Measurements from ENCODE around the gene CLIP2. TPM values are rescaled to one million over a fixed set of nuclear protein-coding genes. Genes with fewer than 3 reads are reported as not detected.
A peak's percentile ranks its signal among the peaks of the same experiment; 100 is the strongest.

Gene CLIP2
- total RNA-seq, 2 donors from 2014 or later, result 18.6 to 24.1 TPM

DNA sequence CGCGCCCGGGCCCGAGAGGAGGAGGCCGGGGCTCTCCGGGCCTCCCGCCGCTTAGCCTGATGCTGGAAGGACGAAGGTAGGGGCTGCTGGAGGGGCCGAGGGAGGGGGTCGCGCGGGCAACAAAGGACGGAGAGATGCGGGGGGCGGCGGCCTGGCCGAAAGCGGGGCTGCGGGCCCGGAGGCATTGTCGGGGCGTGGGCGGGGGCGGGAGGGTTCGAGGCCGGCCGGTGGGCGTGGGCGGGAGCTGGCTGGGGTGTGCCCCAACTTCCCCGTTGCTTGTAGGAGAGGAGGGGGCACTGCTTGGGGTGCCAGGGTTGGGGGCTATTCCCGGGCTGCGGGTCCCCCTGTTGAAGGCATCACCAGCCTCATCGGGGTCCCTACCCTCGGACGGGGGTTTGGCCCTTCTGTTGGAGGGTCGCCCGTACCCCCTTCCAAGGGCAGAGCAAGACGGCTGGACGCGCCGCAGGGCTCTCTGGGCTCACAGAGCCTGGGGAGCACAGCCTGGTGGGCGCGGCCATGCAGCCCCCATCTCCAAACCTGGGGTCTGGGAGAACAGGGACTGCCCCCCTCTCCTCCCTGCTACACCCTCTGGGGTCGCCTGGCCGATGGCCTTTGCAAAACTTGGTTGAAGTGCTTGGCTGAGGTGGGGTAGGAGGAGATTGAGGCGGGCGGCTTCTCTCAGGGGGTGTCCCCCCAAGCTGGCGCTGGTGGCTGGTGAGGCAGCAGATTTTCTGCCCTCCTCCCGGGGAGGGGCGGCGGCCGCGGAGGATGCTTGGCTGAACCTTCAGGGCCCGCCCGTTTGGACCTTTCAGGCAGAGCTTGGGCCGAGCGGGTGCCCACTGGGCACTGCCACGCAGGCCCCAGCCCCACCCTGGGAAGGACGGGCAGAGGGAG lies 699 bp downstream of the CLIP2 start:
- H3K9me3 ChIP-seq, result no peaks in the 10 kb centered on the region
- TF ChIP-seq POLR2A (IDR thresholded peaks at IDR 0.05) (no peak), POLR2AphosphoS5 (IDR thresholded peaks at IDR 0.05) (no peak)
- TF ChIP-seq, protein P1, sequence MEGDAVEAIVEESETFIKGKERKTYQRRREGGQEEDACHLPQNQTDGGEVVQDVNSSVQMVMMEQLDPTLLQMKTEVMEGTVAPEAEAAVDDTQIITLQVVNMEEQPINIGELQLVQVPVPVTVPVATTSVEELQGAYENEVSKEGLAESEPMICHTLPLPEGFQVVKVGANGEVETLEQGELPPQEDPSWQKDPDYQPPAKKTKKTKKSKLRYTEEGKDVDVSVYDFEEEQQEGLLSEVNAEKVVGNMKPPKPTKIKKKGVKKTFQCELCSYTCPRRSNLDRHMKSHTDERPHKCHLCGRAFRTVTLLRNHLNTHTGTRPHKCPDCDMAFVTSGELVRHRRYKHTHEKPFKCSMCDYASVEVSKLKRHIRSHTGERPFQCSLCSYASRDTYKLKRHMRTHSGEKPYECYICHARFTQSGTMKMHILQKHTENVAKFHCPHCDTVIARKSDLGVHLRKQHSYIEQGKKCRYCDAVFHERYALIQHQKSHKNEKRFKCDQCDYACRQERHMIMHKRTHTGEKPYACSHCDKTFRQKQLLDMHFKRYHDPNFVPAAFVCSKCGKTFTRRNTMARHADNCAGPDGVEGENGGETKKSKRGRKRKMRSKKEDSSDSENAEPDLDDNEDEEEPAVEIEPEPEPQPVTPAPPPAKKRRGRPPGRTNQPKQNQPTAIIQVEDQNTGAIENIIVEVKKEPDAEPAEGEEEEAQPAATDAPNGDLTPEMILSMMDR (IDR thresholded peaks at IDR 0.05), result no peak
- H3K27me3 ChIP-seq (replicated peaks; ENCODE audit: insufficient read depth), result no peaks in the 10 kb centered on the region
- DNase-seq (ENCODE audit: low spot score), result no peak
- under 1% methylated on average over 55 of the region's 60 CpGs for WGBS
- peaks cover 9% of the 10 kb centered on the region for H3K4me1 ChIP-seq (replicated peaks)
- H3K36me3 ChIP-seq, result no peaks in the 10 kb centered on the region
- intact Hi-C loops (cut with DNase I), result loop anchor here (2.0 kb wide), 1 partner anchor 19 kb away; no protein-coding TSS in a partner anchor
- H3K4me3 ChIP-seq, result peak overlapping the region; percentile 74 to 80
- peak overlapping the region; percentile 68 to 69 for H3K27ac ChIP-seq

- no peak for DNase-seq (ENCODE audit: low spot score)
- Histone ChIP-seq H3K4me1 (replicated peaks) (peaks cover 9% of the 10 kb centered on the region), H3K4me3 (peak overlapping the region; percentile 74 to 80), H3K9me3 (no peaks in the 10 kb centered on the region), H3K27me3 (replicated peaks; ENCODE audit: insufficient read depth) (no peaks in the 10 kb centered on the region), H3K36me3 (no peaks in the 10 kb centered on the region), H3K27ac (peak overlapping the region in 1 of 2 donors; percentile 68)
- TF ChIP-seq POLR2AphosphoS5 (IDR thresholded peaks at IDR 0.05) (no peak), POLR2A (IDR thresholded peaks at IDR 0.05) (no peak)
- TF ChIP-seq, protein P1 (IDR thresholded peaks at IDR 0.05), result no peak
- WGBS, result 9% methylated on average over 9 of the region's 9 CpGs
- intact Hi-C loops (cut with DNase I), result no loop called here
These were observed 1.3 kb downstream of the CLIP2 start for GRCh38 chr7:74290553-74290950.

GRCh38 chr7:74290981-74291441 lies 1.8 kb downstream of the CLIP2 start:
- Histone ChIP-seq H3K27me3 (replicated peaks; ENCODE audit: insufficient read depth) (no peaks in the 10 kb centered on the region), H3K36me3 (no peaks in the 10 kb centered on the region), H3K9me3 (no peaks in the 10 kb centered on the region), H3K27ac (no peak overlapping the region), H3K4me1 (replicated peaks) (peaks cover 9% of the 10 kb centered on the region), H3K4me3 (peak overlapping the region in 1 of 2 donors; percentile 74)
- 38% methylated on average over 10 of the region's 10 CpGs for WGBS
- DNase-seq (ENCODE audit: low spot score), result no peak
- TF ChIP-seq, protein P1 (IDR thresholded peaks at IDR 0.05), result no peak
- TF ChIP-seq POLR2A (IDR thresholded peaks at IDR 0.05), result no peak
- TF ChIP-seq POLR2AphosphoS5 (IDR thresholded peaks at IDR 0.05), result no peak
- intact Hi-C loops (cut with DNase I), result no loop called here

- no peak for DNase-seq (ENCODE audit: low spot score)
- H3K27ac ChIP-seq, result no peak overlapping the region
- no peaks in the 10 kb centered on the region for H3K27me3 ChIP-seq (replicated peaks; ENCODE audit: insufficient read depth)
- intact Hi-C loops (cut with DNase I), result no loop called here
- H3K9me3 ChIP-seq, result no peaks in the 10 kb centered on the region
- no peak overlapping the region for H3K4me3 ChIP-seq
- peaks cover 9% of the 10 kb centered on the region for H3K4me1 ChIP-seq (replicated peaks)
- WGBS, result 91% methylated on average over 5 of the region's 5 CpGs
- TF ChIP-seq, protein P1 (IDR thresholded peaks at IDR 0.05), result no peak
- no peak for TF ChIP-seq POLR2AphosphoS5 (IDR thresholded peaks at IDR 0.05)
- TF ChIP-seq POLR2A (IDR thresholded peaks at IDR 0.05), result no peak
- no peaks in the 10 kb centered on the region for H3K36me3 ChIP-seq
These were observed 2.3 kb downstream of the CLIP2 start for GRCh38 chr7:74291535-74291934.

All from prostate gland (tissue), 2 donors.